SK-N-SH (cell line): ENCODE results near the gene UBE2D3.

Experiments
- CHD2 ChIP-seq: fragments of 150-350 bp; IDR thresholded peaks from 2 replicates; pipeline ENCODE4 v1.6.1; 2018; ENCODE audit warnings: low read length; ENCODE audit not compliant: partially characterized antibody
- EP300 ChIP-seq, 2 experiments: IDR thresholded peaks; 2 replicates each; pipeline versions ENCODE4 v1.4.0 to v1.6.1; 2012; ENCODE audit warnings: borderline replicate concordance in 1 of 2, low read depth in 1 of 2, low read length in 1 of 2
- EZH2phosphoT487 ChIP-seq: fragments of 200-600 bp; sonication (generic); IDR thresholded peaks from 2 replicates; pipeline ENCODE4 v1.6.1; 2017; ENCODE audit warnings: low read depth, mixed run types, mild to moderate bottlenecking, antibody characterized with exemption, moderate library complexity, borderline replicate concordance
- MXI1 ChIP-seq: IDR thresholded peaks from 2 replicates; pipeline ENCODE4 v1.6.1; 2012; ENCODE audit warnings: mild to moderate bottlenecking, low read depth, low read length, improper control_type of control experiment
- RAD21 ChIP-seq: IDR thresholded peaks from 2 replicates; pipeline ENCODE4 v1.6.1; 2012; ENCODE audit warnings: mild to moderate bottlenecking, low read length
- RXRA ChIP-seq: IDR thresholded peaks from 2 replicates; pipeline ENCODE4 v1.4.0; 2012; ENCODE audit warnings: low read depth, mild to moderate bottlenecking, borderline replicate concordance
- TAF1 ChIP-seq: IDR thresholded peaks from 2 replicates; pipeline ENCODE4 v1.6.1; 2012; ENCODE audit warnings: low read depth, mild to moderate bottlenecking, low read length, moderate library complexity, borderline replicate concordance
- USF1 ChIP-seq: IDR thresholded peaks from 2 replicates; pipeline ENCODE4 v1.4.0; 2012; ENCODE audit warnings: low read depth, borderline replicate concordance
- USF2 ChIP-seq: fragments of 150-350 bp; IDR thresholded peaks from 2 replicates; pipeline ENCODE4 v1.6.1; 2017; ENCODE audit warnings: antibody characterized with exemption, low read length, low read depth, borderline replicate concordance
- YY1 ChIP-seq: IDR thresholded peaks from 2 replicates; pipeline ENCODE4 v1.4.0; 2012; ENCODE audit warnings: low read depth, mild to moderate bottlenecking
- TF ChIP-seq, protein P1 (sequence below): fragments of 200-600 bp; sonication (generic); IDR thresholded peaks from 2 replicates; pipeline ENCODE4 v1.6.1; 2017; ENCODE audit warnings: antibody characterized with exemption, mild to moderate bottlenecking, moderate library complexity

- TF ChIP-seq CHD2 (peak; percentile 28), TAF1 (peak; percentile 68; the same call in 1 of the 2 replicates), EZH2phosphoT487 (no peak), RAD21 (no peak), MXI1 (peak; percentile 72), YY1 (no peak), RXRA (no peak), EP300 (IDR thresholded peaks at IDR 0.05; ENCODE audit: borderline replicate concordance in 1 of 2, low read depth in 1 of 2, low read length in 1 of 2) (no peak), USF1 (peak; percentile 95), USF2 (peak; percentile 68)
- TF ChIP-seq, protein P1, sequence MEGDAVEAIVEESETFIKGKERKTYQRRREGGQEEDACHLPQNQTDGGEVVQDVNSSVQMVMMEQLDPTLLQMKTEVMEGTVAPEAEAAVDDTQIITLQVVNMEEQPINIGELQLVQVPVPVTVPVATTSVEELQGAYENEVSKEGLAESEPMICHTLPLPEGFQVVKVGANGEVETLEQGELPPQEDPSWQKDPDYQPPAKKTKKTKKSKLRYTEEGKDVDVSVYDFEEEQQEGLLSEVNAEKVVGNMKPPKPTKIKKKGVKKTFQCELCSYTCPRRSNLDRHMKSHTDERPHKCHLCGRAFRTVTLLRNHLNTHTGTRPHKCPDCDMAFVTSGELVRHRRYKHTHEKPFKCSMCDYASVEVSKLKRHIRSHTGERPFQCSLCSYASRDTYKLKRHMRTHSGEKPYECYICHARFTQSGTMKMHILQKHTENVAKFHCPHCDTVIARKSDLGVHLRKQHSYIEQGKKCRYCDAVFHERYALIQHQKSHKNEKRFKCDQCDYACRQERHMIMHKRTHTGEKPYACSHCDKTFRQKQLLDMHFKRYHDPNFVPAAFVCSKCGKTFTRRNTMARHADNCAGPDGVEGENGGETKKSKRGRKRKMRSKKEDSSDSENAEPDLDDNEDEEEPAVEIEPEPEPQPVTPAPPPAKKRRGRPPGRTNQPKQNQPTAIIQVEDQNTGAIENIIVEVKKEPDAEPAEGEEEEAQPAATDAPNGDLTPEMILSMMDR, result no peak
Observed at GRCh38 chr4:102868781-102869568, 41.6 kb upstream of the UBE2D3 start, which contains the start of gene CISD2.
